ENCODE measurements around the gene CENPP.

The CENPP gene

DNA sequence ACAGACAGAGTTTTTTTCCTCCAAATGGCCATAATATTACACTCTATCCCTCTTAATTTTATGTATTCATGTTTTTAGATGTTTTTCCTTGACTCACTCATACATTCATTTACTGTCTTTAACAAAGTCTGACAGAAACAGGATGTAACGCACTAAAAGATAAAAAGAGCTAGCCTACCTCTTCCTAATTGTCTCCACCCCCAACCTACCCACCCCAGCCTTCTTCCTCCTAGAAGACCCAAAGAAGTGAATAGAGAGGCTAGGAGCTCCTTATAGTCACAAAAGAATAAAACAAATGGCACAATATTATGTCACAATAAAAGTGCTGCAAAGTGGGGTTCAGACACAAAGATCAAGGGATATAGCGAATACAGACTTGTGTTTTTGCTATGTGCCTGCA, 1.3 kb upstream of the CENPP start:
- Histone ChIP-seq H3K27ac (ENCODE audit: low read depth, low read length) (peak overlapping the region; percentile 99), H3K9me3 (ENCODE audit: low read length) (no peaks in the 10 kb centered on the region), H3K9ac (ENCODE audit: low read length) (peak overlapping the region; percentile 33), H3K4me1 (ENCODE audit: insufficient read depth, low read length) (peaks cover 20% of the 10 kb centered on the region), H3K27me3 (ENCODE audit: control insufficient read depth in 1 of 2, insufficient read depth in 2 of 2, low read length in 2 of 2) (no peaks in the 10 kb centered on the region), H3K4me3 (ENCODE audit: low read depth in 1 of 2, low read length in 2 of 2) (peak overlapping the region; percentile 72 to 98), H3K36me3 (ENCODE audit: insufficient read depth, low read length) (peaks cover 28% of the 10 kb centered on the region)

DNA sequence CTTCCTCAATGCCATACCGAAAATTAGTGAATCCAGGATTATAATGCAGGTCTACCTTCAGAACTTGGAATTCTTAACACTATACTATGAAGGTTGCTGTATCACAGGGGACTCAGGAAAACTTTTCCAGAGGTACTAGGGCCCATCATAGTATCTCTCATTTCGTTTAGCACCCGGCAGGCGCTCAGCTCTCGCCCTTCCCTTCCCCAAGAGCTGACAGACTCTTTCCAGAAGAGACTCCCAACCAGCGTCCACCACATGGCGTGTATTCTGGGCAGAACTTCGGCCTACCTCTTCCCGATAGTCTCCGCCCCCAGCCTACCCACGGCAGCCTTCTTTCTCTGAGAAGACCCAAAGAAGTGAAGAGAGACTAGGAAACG, 874 bp upstream of the CENPP start:
- H3K27me3 ChIP-seq (ENCODE audit: control insufficient read depth in 1 of 2, insufficient read depth in 2 of 2, low read length in 2 of 2) = no peaks in the 10 kb centered on the region
- peak overlapping the region; percentile 33 for H3K9ac ChIP-seq (ENCODE audit: low read length)
- H3K9me3 ChIP-seq (ENCODE audit: low read length) = no peaks in the 10 kb centered on the region
- H3K4me3 ChIP-seq (ENCODE audit: low read depth in 1 of 2, low read length in 2 of 2) = peak overlapping the region; percentile 72 to 98
- peaks cover 20% of the 10 kb centered on the region for H3K4me1 ChIP-seq (ENCODE audit: insufficient read depth, low read length)
- peaks cover 27% of the 10 kb centered on the region for H3K36me3 ChIP-seq (ENCODE audit: insufficient read depth, low read length)
- peak overlapping the region; percentile 99 for H3K27ac ChIP-seq (ENCODE audit: low read depth, low read length)

DNA sequence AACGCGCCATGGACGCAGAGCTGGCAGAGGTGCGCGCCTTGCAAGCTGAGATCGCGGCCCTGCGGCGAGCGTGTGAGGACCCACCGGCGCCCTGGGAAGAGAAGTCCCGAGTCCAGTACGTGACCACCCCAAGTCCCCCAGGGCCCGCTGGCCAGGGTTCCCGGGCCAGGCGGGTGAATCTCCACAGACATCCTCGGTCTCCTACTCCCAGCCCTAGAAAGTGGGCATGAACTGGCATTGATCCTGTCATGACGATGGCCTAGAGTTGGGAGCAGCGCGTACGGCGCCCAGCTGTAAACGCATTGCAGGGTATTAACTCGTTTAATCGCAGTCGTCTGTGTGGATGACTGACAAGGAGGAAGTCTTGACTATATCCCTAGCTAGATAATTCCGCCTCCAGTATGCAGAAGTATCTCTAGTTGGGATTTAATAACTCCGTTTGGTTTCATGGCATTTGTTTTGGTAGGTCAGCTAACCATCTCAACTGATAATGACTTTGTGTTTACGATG, 293 bp downstream of the CENPP start:
- Histone ChIP-seq H3K27ac (ENCODE audit: low read depth, low read length) (peak overlapping the region; percentile 99), H3K36me3 (ENCODE audit: insufficient read depth, low read length) (peaks cover 19% of the 10 kb centered on the region), H3K9ac (ENCODE audit: low read length) (peak overlapping the region; percentile 33), H3K4me3 (ENCODE audit: low read depth in 1 of 2, low read length in 2 of 2) (peak overlapping the region; percentile 72 to 98), H3K4me1 (ENCODE audit: insufficient read depth, low read length) (peaks cover 20% of the 10 kb centered on the region), H3K9me3 (ENCODE audit: low read length) (no peaks in the 10 kb centered on the region), H3K27me3 (ENCODE audit: control insufficient read depth in 1 of 2, insufficient read depth in 2 of 2, low read length in 2 of 2) (no peaks in the 10 kb centered on the region)

DNA sequence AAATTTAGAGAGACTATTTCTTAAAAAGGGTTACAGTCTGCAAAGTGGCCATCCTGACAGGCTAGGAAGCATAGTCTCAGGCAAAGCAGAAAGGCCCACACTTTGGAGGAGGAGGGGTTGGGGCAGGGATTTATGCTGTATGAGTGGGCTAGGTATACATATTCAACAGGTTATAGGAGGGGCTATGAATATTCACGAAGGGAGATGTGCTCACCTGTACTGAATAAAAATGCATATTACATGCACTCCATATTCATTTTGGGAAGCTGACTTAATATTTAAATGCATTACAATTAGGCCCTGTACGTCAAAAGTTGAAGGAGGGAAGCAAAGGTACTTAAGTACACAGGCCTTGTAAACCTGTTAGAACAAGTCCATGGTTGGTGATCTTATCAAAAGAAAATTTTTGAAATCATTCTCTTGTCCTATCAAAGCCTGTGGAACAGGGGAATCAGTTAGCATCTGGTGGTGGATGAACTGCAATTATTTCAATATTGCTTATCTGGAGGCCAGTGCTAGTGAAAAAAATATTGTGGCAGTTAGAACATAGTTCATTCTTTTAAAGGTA, 1.6 kb downstream of the CENPP start:
- Histone ChIP-seq H3K27ac (ENCODE audit: low read depth, low read length) (no peak overlapping the region), H3K4me1 (ENCODE audit: insufficient read depth, low read length) (peaks cover 20% of the 10 kb centered on the region), H3K36me3 (ENCODE audit: insufficient read depth, low read length) (peaks cover 9% of the 10 kb centered on the region), H3K9ac (ENCODE audit: low read length) (no peak overlapping the region), H3K27me3 (ENCODE audit: control insufficient read depth in 1 of 2, insufficient read depth in 2 of 2, low read length in 2 of 2) (no peaks in the 10 kb centered on the region), H3K9me3 (ENCODE audit: low read length) (no peaks in the 10 kb centered on the region), H3K4me3 (ENCODE audit: low read depth in 1 of 2, low read length in 2 of 2) (no peak overlapping the region)

DNA sequence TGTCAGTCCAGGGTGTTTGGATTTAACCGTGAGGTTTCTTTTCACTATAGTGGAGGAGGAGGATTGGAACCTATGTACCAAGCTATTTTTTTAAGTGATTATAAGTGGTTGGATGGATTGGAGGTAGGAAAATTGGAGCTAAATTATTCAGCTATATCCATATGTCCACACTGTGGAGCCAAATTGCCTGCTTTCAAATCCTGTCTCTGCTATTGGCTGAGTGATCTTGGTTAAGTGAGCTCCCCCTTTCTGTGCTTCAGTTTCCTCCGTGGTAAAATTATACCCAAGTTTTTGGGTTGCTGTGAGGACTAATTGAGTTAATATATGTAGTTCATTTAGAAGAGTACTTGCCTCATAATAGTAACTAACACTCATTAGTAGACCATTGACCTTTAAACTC, 2.5 kb downstream of the CENPP start:
- Histone ChIP-seq H3K9me3 (ENCODE audit: low read length) (no peaks in the 10 kb centered on the region), H3K27ac (ENCODE audit: low read depth, low read length) (no peak overlapping the region), H3K4me1 (ENCODE audit: insufficient read depth, low read length) (peaks cover 20% of the 10 kb centered on the region), H3K4me3 (ENCODE audit: low read depth in 1 of 2, low read length in 2 of 2) (no peak overlapping the region), H3K36me3 (ENCODE audit: insufficient read depth, low read length) (peaks cover under 1% of the 10 kb centered on the region), H3K9ac (ENCODE audit: low read length) (no peak overlapping the region), H3K27me3 (ENCODE audit: control insufficient read depth in 1 of 2, insufficient read depth in 2 of 2, low read length in 2 of 2) (no peaks in the 10 kb centered on the region)

DNA sequence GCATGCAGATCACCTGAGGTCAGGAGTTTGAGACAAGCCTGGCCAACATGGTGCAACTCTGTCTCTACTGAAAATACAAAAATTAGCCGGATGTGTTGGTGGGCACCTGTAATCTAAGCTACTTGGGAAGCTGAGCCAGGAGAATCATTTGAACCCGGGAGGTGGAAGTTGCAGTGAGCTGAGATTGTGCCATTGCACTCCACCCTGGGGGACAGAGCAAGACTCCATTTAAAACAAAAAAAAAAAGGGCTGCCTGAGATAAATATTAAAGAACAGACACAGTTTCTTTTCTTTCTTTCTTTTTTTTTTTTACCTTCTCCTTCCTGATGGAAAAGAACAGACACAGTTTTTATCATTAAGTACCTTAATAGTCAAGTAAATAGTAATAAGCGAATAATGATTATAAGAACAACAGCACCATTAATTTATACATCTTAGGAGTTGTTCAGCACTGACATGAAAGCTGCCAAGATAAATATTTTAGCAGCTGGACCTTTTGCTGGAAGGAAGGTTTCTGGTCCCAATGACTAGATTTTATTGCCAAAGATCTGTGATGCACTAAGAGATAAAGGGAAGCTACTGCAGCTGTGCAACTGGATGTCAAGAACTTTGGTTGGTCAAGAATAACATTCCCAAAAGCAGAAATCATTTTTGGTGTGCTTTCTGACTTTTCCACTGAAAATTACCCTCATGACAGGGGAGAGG, 7.0 kb downstream of the CENPP start:
- no peak overlapping the region for H3K4me3 ChIP-seq (ENCODE audit: low read depth in 1 of 2, low read length in 2 of 2)
- H3K27ac ChIP-seq (ENCODE audit: low read depth, low read length) = no peak overlapping the region

DNA sequence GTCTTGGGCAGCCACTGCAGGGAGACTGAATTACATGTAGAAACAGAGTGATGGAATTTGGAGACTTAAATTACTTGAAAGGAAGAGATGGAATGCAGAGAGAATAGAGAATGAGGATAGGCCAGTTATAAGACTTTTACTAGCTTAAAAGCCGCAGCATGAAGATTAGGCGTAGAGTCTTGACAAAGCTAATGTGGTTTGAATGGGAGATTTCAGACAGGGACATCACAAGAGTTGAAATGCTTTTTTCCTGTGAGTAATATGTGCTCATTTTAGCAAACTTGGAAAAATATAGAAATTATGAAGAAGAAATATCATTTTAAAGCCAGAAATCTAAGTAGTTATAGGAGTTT, 7.5 kb downstream of the CENPP start:
- Histone ChIP-seq H3K4me1 (ENCODE audit: insufficient read depth, low read length) (no peaks in the 10 kb centered on the region), H3K27ac (ENCODE audit: low read depth, low read length) (no peak overlapping the region), H3K9ac (ENCODE audit: low read length) (no peak overlapping the region), H3K36me3 (ENCODE audit: insufficient read depth, low read length) (no peaks in the 10 kb centered on the region), H3K27me3 (ENCODE audit: control insufficient read depth in 1 of 2, insufficient read depth in 2 of 2, low read length in 2 of 2) (no peaks in the 10 kb centered on the region), H3K9me3 (ENCODE audit: low read length) (no peaks in the 10 kb centered on the region), H3K4me3 (ENCODE audit: low read depth in 1 of 2, low read length in 2 of 2) (no peak overlapping the region)

More for the DNA sequence above, 7.0 kb downstream of the CENPP start:
- Histone ChIP-seq H3K36me3 (ENCODE audit: insufficient read depth, low read length) (no peaks in the 10 kb centered on the region), H3K9me3 (ENCODE audit: low read length) (no peaks in the 10 kb centered on the region), H3K27me3 (ENCODE audit: control insufficient read depth in 1 of 2, insufficient read depth in 2 of 2, low read length in 2 of 2) (no peaks in the 10 kb centered on the region), H3K9ac (ENCODE audit: low read length) (no peak overlapping the region), H3K4me1 (ENCODE audit: insufficient read depth, low read length) (no peaks in the 10 kb centered on the region)

DNA sequence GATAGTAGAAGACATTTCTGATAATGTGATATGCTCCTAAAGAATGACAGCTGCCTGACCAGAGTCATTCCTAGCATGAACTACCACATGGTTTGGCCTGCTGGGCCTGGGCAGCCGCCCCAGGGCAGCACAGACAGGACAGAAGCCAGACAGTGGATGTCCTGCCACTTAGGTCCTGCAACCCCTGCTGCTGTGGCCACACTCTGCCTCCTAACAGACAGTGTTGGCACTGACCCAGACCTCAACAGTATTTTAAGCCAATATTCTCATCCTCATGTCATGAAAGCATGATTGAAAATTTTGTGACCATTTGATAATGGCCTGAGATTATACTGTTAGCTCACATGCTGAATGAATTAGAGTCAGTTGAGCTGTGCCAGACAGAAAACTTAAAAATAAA, 15.8 kb downstream of the CENPP start:
- Histone ChIP-seq H3K9ac (ENCODE audit: low read length) (no peak overlapping the region), H3K4me1 (ENCODE audit: insufficient read depth, low read length) (peaks cover 8% of the 10 kb centered on the region), H3K9me3 (ENCODE audit: low read length) (no peaks in the 10 kb centered on the region), H3K27me3 (ENCODE audit: control insufficient read depth in 1 of 2, insufficient read depth in 2 of 2, low read length in 2 of 2) (no peaks in the 10 kb centered on the region), H3K4me3 (ENCODE audit: low read depth in 1 of 2, low read length in 2 of 2) (no peak overlapping the region), H3K36me3 (ENCODE audit: insufficient read depth, low read length) (no peaks in the 10 kb centered on the region), H3K27ac (ENCODE audit: low read depth, low read length) (no peak overlapping the region)

DNA sequence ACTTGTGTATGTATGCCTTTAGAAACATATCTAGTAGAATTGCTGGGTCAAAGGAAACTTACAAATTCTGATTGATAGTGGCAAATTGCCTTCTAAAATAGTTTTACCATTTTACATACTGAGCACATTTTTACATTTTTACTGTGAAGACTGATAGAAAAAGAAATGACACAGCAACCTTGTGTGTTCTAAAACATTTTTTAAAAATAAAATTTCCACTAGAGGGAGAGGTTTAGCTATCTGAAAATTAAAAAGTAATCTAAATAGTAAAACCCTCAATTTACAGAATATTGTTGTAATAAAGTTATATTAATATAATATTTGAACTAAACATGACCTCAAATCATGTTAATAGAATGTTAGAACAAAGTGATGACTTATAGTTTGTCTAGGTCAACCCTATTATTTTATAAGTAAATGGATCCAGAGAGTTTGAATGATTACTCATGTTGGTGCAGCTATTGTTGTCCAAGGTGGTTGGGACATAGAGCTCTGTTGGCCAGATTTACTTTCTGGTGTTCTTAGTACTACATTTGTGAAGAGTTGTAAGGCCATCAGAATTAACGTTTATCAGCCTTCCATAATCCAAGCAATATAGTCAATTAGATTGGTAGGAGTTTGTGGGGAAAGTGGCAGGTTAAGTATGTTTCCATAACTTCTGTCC, 17.2 kb downstream of the CENPP start:
- no peak overlapping the region for H3K27ac ChIP-seq (ENCODE audit: low read depth, low read length)
- H3K9me3 ChIP-seq (ENCODE audit: low read length) = no peaks in the 10 kb centered on the region
- H3K4me3 ChIP-seq (ENCODE audit: low read depth in 1 of 2, low read length in 2 of 2) = no peak overlapping the region
- H3K4me1 ChIP-seq (ENCODE audit: insufficient read depth, low read length) = peaks cover 8% of the 10 kb centered on the region
- H3K9ac ChIP-seq (ENCODE audit: low read length) = no peak overlapping the region
- H3K27me3 ChIP-seq (ENCODE audit: control insufficient read depth in 1 of 2, insufficient read depth in 2 of 2, low read length in 2 of 2) = no peaks in the 10 kb centered on the region
- H3K36me3 ChIP-seq (ENCODE audit: insufficient read depth, low read length) = no peaks in the 10 kb centered on the region

DNA sequence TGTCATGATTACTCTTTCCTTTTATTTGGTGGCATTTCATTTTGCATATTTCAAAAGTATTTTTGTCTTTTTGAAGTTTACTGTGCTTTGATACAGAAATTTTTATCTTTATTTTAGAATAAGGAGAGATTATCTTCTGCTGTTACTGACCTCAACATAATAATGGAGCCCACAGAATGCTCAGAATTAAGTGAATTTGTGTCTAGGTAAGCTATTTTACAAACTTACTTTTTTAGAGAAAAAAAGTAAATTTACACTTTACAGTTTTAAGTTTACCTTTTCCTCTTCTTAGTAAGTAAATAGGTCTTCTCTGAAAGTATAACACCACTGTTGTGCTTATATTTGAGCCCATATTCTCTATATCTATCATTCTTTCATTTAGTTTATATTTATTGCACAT, 19.8 kb downstream of the CENPP start:
- Histone ChIP-seq H3K9ac (ENCODE audit: low read length) (no peak overlapping the region), H3K36me3 (ENCODE audit: insufficient read depth, low read length) (no peaks in the 10 kb centered on the region), H3K4me3 (ENCODE audit: low read depth in 1 of 2, low read length in 2 of 2) (no peak overlapping the region), H3K27me3 (ENCODE audit: control insufficient read depth in 1 of 2, insufficient read depth in 2 of 2, low read length in 2 of 2) (no peaks in the 10 kb centered on the region), H3K27ac (ENCODE audit: low read depth, low read length) (no peak overlapping the region), H3K4me1 (ENCODE audit: insufficient read depth, low read length) (peaks cover 19% of the 10 kb centered on the region), H3K9me3 (ENCODE audit: low read length) (no peaks in the 10 kb centered on the region)

DNA sequence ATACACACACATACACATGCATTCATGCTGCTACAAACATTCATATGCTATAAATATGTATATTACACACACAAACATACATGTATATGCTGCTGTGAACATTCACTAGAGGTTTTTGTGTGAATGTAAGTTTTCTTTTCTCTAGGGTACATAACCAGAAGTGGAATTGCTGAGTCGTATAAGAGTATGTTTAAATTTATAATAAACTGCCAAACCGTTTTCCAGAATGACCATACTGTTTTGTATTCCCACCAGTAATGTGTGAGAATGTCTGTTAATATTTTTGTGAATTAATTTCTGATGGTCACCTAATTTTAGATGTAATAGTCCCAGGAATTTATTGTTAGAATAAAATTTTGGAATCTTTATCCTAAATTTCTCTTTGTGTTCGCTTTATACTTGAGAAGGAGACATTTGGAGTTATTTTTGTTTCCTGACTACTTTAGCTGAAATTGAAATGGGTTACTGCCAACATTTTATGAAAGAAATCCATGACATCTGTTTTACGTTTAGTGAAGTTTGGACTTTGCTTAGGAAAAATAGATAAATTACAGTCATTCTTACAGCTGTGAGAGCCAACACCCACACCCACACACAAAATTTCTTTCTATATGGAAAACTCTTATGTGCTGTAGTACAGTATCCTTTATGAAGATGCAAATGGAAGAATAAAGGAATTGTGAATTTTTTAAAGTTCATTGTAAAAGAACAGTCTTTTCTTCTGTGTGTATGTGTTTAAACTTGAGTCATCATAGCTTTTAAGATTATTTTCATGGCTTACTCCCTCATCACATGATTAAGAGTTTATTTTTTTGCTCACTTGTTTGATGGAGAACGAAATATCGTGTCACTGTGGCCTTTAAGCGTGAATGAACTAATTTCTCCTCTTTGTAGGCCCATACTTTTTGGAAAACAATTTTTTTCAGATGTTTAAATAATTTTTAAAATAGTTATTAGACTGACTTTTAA, 24.3 kb downstream of the CENPP start:
- Histone ChIP-seq H3K27me3 (ENCODE audit: control insufficient read depth in 1 of 2, insufficient read depth in 2 of 2, low read length in 2 of 2) (no peaks in the 10 kb centered on the region), H3K9ac (ENCODE audit: low read length) (no peak overlapping the region), H3K4me3 (ENCODE audit: low read depth in 1 of 2, low read length in 2 of 2) (no peak overlapping the region), H3K27ac (ENCODE audit: low read depth, low read length) (peak overlapping the region; percentile 49), H3K9me3 (ENCODE audit: low read length) (no peaks in the 10 kb centered on the region), H3K4me1 (ENCODE audit: insufficient read depth, low read length) (peaks cover 16% of the 10 kb centered on the region), H3K36me3 (ENCODE audit: insufficient read depth, low read length) (no peaks in the 10 kb centered on the region)

Measured in muscle layer of colon (tissue), 2 donors.